ENCODE data around the gene WDR33. TPM values are rescaled to one million over a fixed set of nuclear protein-coding genes. Genes with fewer than 3 reads are reported as not detected.

Gene WDR33
- total and polyA plus RNA-seq, 2 of the 13 experiments (the other 11 are each of a cell fraction or from before 2014, with no cell fraction given): 54.9 to 78.2 TPM

DNA sequence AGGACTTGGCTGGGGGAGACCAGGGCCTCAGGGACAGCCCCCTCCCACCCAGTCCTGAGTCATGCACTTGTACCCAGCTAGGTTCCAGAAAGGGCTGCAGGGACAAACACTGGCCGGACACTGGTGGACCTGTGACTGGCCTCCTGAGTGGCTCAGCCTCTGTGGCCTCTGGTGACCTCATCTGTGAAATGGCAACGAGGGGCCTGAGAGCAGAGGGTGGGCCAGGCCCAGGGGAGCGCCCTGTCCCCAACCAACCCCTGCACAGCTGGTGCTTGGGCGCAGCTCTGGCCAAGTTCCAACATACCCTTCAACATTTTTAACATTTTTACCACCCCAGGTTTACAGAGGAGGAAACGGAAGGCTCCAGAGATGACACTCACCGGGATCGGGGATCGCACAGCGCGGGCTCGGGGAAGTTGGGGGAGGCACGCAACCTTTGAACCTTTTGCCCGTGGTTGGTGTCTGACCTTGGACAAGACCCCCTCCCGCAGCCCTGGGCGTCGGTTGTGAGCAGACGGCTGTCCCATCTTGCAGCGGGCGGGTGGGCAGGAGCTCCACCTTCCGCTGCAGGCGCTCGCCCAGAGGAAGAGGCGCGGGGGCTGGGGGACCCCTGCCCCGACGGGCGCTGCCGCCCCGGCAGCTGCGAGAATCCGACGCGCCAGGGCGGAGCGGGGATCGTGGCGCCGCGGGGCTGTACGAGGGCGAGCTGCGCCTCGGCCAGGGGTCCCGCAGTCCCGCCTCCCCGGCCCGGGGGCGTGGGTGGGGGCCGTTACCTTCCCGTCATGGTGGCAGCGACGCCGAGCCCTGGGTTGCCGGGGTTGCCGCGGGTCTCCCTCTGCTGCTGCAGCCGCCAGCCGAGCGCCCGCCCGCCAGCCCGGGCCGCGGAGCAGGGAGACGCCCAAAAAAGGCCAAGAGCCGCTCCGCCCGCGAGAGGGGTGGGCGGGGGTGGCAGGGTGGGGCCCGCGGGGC lies 136.4 kb downstream of the WDR33 start (continued):
- TF ChIP-seq, protein P1, sequence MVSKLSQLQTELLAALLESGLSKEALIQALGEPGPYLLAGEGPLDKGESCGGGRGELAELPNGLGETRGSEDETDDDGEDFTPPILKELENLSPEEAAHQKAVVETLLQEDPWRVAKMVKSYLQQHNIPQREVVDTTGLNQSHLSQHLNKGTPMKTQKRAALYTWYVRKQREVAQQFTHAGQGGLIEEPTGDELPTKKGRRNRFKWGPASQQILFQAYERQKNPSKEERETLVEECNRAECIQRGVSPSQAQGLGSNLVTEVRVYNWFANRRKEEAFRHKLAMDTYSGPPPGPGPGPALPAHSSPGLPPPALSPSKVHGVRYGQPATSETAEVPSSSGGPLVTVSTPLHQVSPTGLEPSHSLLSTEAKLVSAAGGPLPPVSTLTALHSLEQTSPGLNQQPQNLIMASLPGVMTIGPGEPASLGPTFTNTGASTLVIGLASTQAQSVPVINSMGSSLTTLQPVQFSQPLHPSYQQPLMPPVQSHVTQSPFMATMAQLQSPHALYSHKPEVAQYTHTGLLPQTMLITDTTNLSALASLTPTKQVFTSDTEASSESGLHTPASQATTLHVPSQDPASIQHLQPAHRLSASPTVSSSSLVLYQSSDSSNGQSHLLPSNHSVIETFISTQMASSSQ (IDR thresholded peaks at IDR 0.05; ENCODE audit: low read depth): no peak
- TF ChIP-seq, protein P1 (CRISPR knock-in tag; IDR thresholded peaks at IDR 0.05; ENCODE audit: borderline replicate concordance): no peak
- TF ChIP-seq, protein P2, sequence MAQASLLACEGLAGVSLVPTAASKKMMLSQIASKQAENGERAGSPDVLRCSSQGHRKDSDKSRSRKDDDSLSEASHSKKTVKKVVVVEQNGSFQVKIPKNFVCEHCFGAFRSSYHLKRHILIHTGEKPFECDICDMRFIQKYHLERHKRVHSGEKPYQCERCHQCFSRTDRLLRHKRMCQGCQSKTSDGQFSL (CRISPR knock-in tag; IDR thresholded peaks at IDR 0.05): no peak
- TF ChIP-seq PRMT3 (CRISPR knock-in tag; IDR thresholded peaks at IDR 0.05; ENCODE audit: borderline replicate concordance, low read depth) (no peak), REPIN1 (CRISPR knock-in tag; IDR thresholded peaks at IDR 0.05; ENCODE audit: borderline replicate concordance, low read depth) (no peak), SNAPC2 (CRISPR knock-in tag; IDR thresholded peaks at IDR 0.05) (no peak), ZNF30 (CRISPR knock-in tag; IDR thresholded peaks at IDR 0.05) (no peak), ZNF773 (CRISPR knock-in tag; IDR thresholded peaks at IDR 0.05; ENCODE audit: borderline replicate concordance) (no peak), PHF8 (CRISPR knock-in tag; IDR thresholded peaks at IDR 0.05) (no peak), CEBPG (CRISPR knock-in tag; IDR thresholded peaks at IDR 0.05) (no peak), NFE2 (CRISPR knock-in tag; IDR thresholded peaks at IDR 0.05) (no peak), ZNF235 (CRISPR knock-in tag; IDR thresholded peaks at IDR 0.05; ENCODE audit: borderline replicate concordance) (no peak), HMG20B (CRISPR knock-in tag; conservative IDR thresholded peaks at IDR 0.05) (no peak), SMYD3 (CRISPR knock-in tag; IDR thresholded peaks at IDR 0.05) (no peak)
- TF ChIP-seq, protein P3, sequence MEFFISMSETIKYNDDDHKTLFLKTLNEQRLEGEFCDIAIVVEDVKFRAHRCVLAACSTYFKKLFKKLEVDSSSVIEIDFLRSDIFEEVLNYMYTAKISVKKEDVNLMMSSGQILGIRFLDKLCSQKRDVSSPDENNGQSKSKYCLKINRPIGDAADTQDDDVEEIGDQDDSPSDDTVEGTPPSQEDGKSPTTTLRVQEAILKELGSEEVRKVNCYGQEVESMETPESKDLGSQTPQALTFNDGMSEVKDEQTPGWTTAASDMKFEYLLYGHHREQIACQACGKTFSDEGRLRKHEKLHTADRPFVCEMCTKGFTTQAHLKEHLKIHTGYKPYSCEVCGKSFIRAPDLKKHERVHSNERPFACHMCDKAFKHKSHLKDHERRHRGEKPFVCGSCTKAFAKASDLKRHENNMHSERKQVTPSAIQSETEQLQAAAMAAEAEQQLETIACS (CRISPR knock-in tag; IDR thresholded peaks at IDR 0.05): no peak
- TF ChIP-seq, protein P4, sequence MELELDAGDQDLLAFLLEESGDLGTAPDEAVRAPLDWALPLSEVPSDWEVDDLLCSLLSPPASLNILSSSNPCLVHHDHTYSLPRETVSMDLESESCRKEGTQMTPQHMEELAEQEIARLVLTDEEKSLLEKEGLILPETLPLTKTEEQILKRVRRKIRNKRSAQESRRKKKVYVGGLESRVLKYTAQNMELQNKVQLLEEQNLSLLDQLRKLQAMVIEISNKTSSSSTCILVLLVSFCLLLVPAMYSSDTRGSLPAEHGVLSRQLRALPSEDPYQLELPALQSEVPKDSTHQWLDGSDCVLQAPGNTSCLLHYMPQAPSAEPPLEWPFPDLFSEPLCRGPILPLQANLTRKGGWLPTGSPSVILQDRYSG (CRISPR knock-in tag; IDR thresholded peaks at IDR 0.05): no peak
- TF ChIP-seq, protein P5, sequence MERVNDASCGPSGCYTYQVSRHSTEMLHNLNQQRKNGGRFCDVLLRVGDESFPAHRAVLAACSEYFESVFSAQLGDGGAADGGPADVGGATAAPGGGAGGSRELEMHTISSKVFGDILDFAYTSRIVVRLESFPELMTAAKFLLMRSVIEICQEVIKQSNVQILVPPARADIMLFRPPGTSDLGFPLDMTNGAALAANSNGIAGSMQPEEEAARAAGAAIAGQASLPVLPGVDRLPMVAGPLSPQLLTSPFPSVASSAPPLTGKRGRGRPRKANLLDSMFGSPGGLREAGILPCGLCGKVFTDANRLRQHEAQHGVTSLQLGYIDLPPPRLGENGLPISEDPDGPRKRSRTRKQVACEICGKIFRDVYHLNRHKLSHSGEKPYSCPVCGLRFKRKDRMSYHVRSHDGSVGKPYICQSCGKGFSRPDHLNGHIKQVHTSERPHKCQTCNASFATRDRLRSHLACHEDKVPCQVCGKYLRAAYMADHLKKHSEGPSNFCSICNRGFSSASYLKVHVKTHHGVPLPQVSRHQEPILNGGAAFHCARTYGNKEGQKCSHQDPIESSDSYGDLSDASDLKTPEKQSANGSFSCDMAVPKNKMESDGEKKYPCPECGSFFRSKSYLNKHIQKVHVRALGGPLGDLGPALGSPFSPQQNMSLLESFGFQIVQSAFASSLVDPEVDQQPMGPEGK (CRISPR knock-in tag; IDR thresholded peaks at IDR 0.05): peak; percentile 86
- TF ChIP-seq, protein P6, sequence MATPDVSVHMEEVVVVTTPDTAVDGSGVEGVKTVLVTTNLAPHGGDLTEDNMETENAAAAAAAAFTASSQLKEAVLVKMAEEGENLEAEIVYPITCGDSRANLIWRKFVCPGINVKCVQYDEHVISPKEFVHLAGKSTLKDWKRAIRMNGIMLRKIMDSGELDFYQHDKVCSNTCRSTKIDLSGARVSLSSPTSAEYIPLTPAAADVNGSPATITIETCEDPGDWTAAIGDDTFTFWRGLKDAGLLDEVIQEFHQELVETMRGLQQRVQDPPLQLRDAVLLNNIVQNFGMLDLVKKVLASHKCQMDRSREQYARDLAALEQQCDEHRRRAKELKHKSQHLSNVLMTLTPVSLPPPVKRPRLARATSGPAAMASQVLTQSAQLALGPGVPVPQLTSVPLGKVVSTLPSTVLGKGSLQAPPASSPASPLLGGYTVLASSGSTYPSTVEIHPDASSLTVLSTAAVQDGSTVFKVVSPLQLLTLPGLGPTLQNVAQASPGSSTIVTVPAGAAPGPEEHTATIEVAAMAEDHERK (CRISPR knock-in tag; IDR thresholded peaks at IDR 0.05; ENCODE audit: low read depth): no peak
